ENCODE measurements around the gene CDH12.

DNA sequence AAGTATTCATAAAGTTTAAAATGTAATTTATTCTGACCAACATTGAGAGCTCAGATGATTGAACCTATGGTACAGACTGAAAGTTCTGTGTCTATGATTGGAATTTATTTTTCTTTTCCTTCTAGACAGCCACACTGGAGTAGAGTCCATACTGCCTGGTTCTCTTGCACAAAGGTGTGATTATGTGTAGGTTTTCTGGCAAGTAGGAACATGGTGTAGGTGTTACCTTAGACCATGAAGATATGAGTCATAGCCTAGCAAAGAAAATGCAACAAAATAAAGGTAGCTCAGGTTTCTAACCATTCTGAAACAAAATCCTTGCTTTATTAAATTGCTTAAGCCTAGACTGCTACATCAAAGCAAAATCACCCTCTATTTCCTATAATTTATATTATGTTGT, 143.4 kb downstream of the CDH12 start:
- TF ChIP-seq, protein P1, sequence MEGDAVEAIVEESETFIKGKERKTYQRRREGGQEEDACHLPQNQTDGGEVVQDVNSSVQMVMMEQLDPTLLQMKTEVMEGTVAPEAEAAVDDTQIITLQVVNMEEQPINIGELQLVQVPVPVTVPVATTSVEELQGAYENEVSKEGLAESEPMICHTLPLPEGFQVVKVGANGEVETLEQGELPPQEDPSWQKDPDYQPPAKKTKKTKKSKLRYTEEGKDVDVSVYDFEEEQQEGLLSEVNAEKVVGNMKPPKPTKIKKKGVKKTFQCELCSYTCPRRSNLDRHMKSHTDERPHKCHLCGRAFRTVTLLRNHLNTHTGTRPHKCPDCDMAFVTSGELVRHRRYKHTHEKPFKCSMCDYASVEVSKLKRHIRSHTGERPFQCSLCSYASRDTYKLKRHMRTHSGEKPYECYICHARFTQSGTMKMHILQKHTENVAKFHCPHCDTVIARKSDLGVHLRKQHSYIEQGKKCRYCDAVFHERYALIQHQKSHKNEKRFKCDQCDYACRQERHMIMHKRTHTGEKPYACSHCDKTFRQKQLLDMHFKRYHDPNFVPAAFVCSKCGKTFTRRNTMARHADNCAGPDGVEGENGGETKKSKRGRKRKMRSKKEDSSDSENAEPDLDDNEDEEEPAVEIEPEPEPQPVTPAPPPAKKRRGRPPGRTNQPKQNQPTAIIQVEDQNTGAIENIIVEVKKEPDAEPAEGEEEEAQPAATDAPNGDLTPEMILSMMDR (IDR thresholded peaks at IDR 0.05; ENCODE audit: low read length): no peak
- no peak for TF ChIP-seq EZH2 (IDR thresholded peaks at IDR 0.05; ENCODE audit: borderline replicate concordance, low read length)

Measured in OCI-LY1 (cell line).